ENCODE results near the gene PODXL.

- no peak for TF ChIP-seq RAD21 (IDR thresholded peaks at IDR 0.05; ENCODE audit: low read depth)
- TF ChIP-seq TAF1 (IDR thresholded peaks at IDR 0.05; ENCODE audit: low read depth) = no peak
- no peak for TF ChIP-seq EP300 (IDR thresholded peaks at IDR 0.05; ENCODE audit: borderline replicate concordance)
- TF ChIP-seq REST (IDR thresholded peaks at IDR 0.05; ENCODE audit: low read depth) = no peak
- TF ChIP-seq CREB1 (IDR thresholded peaks at IDR 0.05; ENCODE audit: low read depth) = no peak
- TF ChIP-seq TCF12 (IDR thresholded peaks at IDR 0.05; ENCODE audit: low read depth) = no peak
- no peak for TF ChIP-seq MAX (IDR thresholded peaks at IDR 0.05)
- no peak for TF ChIP-seq TEAD4 (IDR thresholded peaks at IDR 0.05)
- TF ChIP-seq YY1 (IDR thresholded peaks at IDR 0.05; ENCODE audit: low read depth) = no peak
- no peak for TF ChIP-seq CEBPB (IDR thresholded peaks at IDR 0.05)
- TF ChIP-seq USF1 (IDR thresholded peaks at IDR 0.05) = no peak
- no peak for TF ChIP-seq FOXM1 (IDR thresholded peaks at IDR 0.05; ENCODE audit: borderline replicate concordance, low read depth)
Observed at GRCh38 chr7:131600085-131600881, 43.9 kb upstream of the PODXL start.

All from Ishikawa (cell line).